Measurements from ENCODE around the gene TDRD6. TPM values are rescaled to one million over a fixed set of nuclear protein-coding genes. Genes with fewer than 3 reads are reported as not detected.

The TDRD6 gene
- total and polyA plus RNA-seq, 2 donors (not counting 3 experiments of a cell fraction or from before 2014, with no cell fraction given) = under 0.01 TPM; not detected in 1

DNA sequence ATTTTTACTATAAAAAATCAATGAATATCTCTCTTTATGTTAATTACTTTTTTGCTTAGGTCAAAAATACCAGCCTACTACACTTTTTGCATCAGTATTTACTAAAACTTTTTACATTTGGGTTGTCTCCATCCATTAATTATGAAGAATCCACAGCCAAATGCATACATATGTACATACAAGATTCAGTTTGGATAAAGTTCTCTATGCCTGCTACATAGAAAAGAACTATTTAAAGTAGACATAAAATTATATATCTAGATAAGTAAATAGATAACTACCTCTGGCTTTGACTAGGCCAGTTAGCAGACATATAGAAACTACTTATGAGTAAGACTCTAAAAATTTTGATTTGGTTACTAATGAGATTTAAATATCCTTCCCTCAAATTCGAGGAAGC is 12.3 kb downstream of the TDRD6 start:
- no peaks in the 10 kb centered on the region for H3K79me2 ChIP-seq (ENCODE audit: control insufficient read depth, insufficient read depth, low read length)
- no peaks in the 10 kb centered on the region for H3K9me1 ChIP-seq (replicated peaks; ENCODE audit: control insufficient read depth, extremely low read depth, insufficient read depth, low read length)
- ChIA-PET CTCF (no interaction called here), POLR2A (no interaction called here)
- no peak overlapping the region for H2AFZ ChIP-seq (ENCODE audit: low read depth, low read length)
- no peak for TF ChIP-seq GATA2 (IDR thresholded peaks at IDR 0.05; ENCODE audit: insufficient read depth, insufficient read length, low read depth, low read length)
- no peak for TF ChIP-seq JUN (IDR thresholded peaks at IDR 0.05; ENCODE audit: borderline replicate concordance, insufficient read depth, insufficient read length, low read depth)
- TF ChIP-seq POLR2AphosphoS5 (IDR thresholded peaks at IDR 0.05; ENCODE audit: insufficient read depth, low read depth, low read length) = no peak
- TF ChIP-seq EZH2 (IDR thresholded peaks at IDR 0.05; ENCODE audit: borderline replicate concordance, low read depth, low read length, severe bottlenecking) = no peak
- no peak for TF ChIP-seq POLR2A (IDR thresholded peaks at IDR 0.05; ENCODE audit: low read depth, low read length)
- TF ChIP-seq MYC (IDR thresholded peaks at IDR 0.05; ENCODE audit: low read depth, low read length) = no peak
- TF ChIP-seq, protein P1, sequence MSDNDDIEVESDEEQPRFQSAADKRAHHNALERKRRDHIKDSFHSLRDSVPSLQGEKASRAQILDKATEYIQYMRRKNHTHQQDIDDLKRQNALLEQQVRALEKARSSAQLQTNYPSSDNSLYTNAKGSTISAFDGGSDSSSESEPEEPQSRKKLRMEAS (IDR thresholded peaks at IDR 0.05; ENCODE audit: insufficient read depth, insufficient read length) = no peak
- TF ChIP-seq FOS (IDR thresholded peaks at IDR 0.05; ENCODE audit: borderline replicate concordance, insufficient read depth, low read length) = no peak
- TF ChIP-seq, protein P2, sequence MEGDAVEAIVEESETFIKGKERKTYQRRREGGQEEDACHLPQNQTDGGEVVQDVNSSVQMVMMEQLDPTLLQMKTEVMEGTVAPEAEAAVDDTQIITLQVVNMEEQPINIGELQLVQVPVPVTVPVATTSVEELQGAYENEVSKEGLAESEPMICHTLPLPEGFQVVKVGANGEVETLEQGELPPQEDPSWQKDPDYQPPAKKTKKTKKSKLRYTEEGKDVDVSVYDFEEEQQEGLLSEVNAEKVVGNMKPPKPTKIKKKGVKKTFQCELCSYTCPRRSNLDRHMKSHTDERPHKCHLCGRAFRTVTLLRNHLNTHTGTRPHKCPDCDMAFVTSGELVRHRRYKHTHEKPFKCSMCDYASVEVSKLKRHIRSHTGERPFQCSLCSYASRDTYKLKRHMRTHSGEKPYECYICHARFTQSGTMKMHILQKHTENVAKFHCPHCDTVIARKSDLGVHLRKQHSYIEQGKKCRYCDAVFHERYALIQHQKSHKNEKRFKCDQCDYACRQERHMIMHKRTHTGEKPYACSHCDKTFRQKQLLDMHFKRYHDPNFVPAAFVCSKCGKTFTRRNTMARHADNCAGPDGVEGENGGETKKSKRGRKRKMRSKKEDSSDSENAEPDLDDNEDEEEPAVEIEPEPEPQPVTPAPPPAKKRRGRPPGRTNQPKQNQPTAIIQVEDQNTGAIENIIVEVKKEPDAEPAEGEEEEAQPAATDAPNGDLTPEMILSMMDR (IDR thresholded peaks at IDR 0.05; ENCODE audit: extremely low read depth in 1 of 2, insufficient read depth in 1 of 2, low read depth in 1 of 2, low read length in 2 of 2) = no peak
- intact Hi-C loops (cut with micrococcal nuclease) = no loop called here
- no peak overlapping the region for H3K27ac ChIP-seq (ENCODE audit: insufficient read depth, low read depth, low read length)
- peaks cover 0 to 6% of the 10 kb centered on the region in 2 experiments for H3K27me3 ChIP-seq (ENCODE audit: control insufficient read depth in 2 of 2, insufficient read depth in 2 of 2, low read length in 2 of 2)
- no peak overlapping the region for H3K4me2 ChIP-seq (ENCODE audit: insufficient read depth, low read length)
- no peak for DNase-seq (ENCODE audit: low read depth, low spot score)
- no peak overlapping the region for H3K9ac ChIP-seq (replicated peaks; ENCODE audit: extremely low read depth, insufficient read depth, low read length)
- H3K9me3 ChIP-seq (replicated peaks; ENCODE audit: control insufficient read depth, insufficient read depth, low read length) = no peaks in the 10 kb centered on the region
- FAIRE-seq = no peak
- H3K4me3 ChIP-seq (replicated peaks in 1 of 3; ENCODE audit: insufficient read depth in 1 of 3, low read depth in 1 of 3, low read length in 3 of 3) = no peak overlapping the region
- no peaks in the 10 kb centered on the region for H4K20me1 ChIP-seq (replicated peaks; ENCODE audit: control insufficient read depth, extremely low read depth, insufficient read depth, low read length)
- H3K4me1 ChIP-seq (ENCODE audit: control insufficient read depth, extremely low read depth, insufficient read depth, low read length) = no peaks in the 10 kb centered on the region
- dilution Hi-C loops (cut with MboI; ENCODE audit: extremely low pct_ligation_motif_present, low sequenced_read_pairs) = no loop called here
- BruUV-seq (replicated peaks) = no TSS peak
- H3K36me3 ChIP-seq (ENCODE audit: control insufficient read depth in 2 of 2, extremely low read depth in 1 of 2, insufficient read depth in 2 of 2, low read length in 2 of 2) = no peaks in the 10 kb centered on the region

All from endothelial cell of umbilical vein (primary cell).